GM20000 (cell line): ENCODE data around the gene NBEAL1.
"Not testable (repeated sequence)": the region's sequence is repeated elsewhere in the genome, so short reads cannot be mapped to it uniquely, and the experiment has no call there.

ENCODE experiments used
- DNase-seq: peaks from one replicate; pipeline ENCODE4 v3.0.0; 2012; ENCODE audit warnings: low spot score
- TF ChIP-seq, protein P1 (sequence below): IDR thresholded peaks from 2 replicates; pipeline ENCODE4 v1.5.1; 2012; ENCODE audit warnings: mild to moderate bottlenecking, control low read depth; ENCODE audit errors: extremely low read depth, missing control alignments

Gene NBEAL1

GRCh38 chr2:203025592-203025991 lies 10.9 kb downstream of the NBEAL1 start:
- DNase-seq, result no peak
- TF ChIP-seq, protein P1, sequence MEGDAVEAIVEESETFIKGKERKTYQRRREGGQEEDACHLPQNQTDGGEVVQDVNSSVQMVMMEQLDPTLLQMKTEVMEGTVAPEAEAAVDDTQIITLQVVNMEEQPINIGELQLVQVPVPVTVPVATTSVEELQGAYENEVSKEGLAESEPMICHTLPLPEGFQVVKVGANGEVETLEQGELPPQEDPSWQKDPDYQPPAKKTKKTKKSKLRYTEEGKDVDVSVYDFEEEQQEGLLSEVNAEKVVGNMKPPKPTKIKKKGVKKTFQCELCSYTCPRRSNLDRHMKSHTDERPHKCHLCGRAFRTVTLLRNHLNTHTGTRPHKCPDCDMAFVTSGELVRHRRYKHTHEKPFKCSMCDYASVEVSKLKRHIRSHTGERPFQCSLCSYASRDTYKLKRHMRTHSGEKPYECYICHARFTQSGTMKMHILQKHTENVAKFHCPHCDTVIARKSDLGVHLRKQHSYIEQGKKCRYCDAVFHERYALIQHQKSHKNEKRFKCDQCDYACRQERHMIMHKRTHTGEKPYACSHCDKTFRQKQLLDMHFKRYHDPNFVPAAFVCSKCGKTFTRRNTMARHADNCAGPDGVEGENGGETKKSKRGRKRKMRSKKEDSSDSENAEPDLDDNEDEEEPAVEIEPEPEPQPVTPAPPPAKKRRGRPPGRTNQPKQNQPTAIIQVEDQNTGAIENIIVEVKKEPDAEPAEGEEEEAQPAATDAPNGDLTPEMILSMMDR, result no peak

DNA sequence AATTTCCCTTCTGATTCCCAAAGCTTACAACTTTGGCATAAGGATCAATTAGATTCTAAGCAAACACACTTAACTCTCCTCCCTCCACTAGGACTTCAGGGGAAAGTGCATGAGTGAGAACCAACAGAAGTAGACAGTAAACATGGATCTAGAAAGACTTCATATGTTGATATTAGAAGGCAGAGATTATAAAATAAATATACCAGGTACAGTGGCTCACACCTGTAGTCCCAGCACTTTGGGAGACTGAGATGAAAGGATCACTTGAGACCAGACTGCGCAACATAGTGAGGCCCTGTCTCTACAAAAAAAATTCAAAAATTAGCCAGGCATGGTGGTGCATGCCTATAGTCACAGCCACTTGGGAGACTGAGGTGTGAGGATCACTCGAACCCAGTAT lies 15.9 kb downstream of the NBEAL1 start:
- TF ChIP-seq, protein P1, result no peak
- DNase-seq, result no peak

GRCh38 chr2:203030991-203031390 lies 16.3 kb downstream of the NBEAL1 start:
- TF ChIP-seq, protein P1, result no peak
- no peak for DNase-seq

DNA sequence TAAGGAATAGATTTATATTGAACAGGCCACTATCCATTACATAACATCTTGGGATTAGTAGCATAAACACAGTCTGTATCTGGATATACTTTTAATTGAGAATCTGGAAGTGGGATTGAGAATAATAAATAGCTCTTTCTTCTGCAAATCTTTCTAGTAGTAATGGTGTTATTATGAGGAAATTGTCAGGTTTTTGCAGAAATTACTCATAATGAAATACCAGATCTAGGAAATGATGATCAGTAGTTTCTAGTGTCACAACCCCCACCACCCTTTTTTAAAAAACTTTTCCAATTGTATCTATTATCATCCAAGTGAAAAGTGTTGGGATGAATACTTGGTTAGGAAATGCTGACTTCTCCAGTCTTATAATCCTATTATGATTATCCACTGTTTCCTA lies 18.7 kb downstream of the NBEAL1 start:
- no peak for DNase-seq
- TF ChIP-seq, protein P1, result no peak

DNA sequence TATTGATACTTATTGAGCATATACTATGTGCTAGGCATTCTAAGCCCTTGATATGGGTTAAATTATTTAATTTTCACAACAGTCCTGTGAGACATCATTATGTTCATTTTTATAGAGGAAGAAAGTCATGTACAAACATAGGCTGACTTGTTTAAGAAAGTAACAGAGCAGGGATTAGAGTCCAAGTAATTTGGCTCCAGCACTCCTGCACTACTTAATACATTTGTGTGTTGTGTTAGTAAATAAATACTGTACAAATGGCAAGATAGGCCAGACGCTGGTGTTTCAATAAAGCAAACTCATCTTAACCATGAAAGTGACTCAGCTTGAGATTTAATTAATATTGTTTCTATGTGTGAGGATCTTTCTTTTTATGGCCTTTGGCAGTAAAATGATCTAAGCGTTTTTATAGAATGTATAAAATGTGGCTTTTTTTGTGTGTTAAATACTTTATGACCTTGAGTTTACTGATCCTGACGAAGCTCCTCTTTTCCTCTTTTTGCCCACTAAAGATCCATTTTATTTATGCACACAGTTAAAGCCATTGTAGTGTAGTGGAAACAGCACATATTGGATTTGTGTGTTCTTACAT lies 21.3 kb downstream of the NBEAL1 start:
- TF ChIP-seq, protein P1, result no peak
- no peak for DNase-seq

DNA sequence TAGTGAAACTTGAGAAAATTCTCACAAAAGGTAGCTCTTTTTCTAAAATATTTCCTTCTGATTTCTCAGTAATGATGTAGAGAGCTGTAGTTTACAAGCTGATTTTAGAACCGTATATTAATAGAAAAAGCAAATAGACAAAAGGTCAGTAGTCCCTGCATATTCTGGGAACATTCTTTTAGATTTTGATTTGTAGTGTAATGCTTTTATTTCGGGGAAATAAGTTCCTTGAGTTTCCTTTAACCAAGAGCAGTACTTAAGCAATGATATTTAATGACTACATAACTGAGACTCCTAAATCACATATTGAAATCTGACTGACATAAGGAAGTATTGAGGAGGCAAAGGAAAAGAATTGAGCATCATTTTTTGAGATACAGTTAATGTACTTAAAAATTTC lies 22.4 kb downstream of the NBEAL1 start:
- DNase-seq, result no peak
- TF ChIP-seq, protein P1, result no peak

DNA sequence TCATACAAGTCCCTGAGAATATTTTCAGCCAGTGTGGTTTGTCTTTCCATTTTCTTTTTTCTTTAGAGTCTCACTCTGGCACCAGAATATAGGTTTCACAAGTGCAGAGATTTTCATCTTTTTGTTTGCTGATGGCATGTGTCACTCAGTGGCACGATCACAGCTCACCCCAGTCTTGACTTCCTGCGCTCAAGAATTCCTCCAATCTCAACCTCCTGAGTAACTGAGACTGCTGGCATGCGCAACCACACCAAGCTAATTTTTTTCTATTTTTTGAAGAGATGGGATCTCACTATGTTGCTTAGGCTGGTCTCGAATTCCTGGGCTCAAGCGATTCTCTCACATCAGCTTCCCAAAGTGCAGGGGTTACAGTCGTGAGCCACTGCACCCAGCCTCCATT lies 23.9 kb downstream of the NBEAL1 start:
- no peak for DNase-seq
- TF ChIP-seq, protein P1, result no peak

- DNase-seq, result not testable (repeated sequence)
Observed at GRCh38 chr2:203039211-203039610, 24.5 kb downstream of the NBEAL1 start.
